NB4 (cell line): ENCODE data around the gene USF2.

ENCODE experiments used
- DNase-seq: peaks from one replicate; pipeline ENCODE4 v3.0.0; 2010; ENCODE audit warnings: low read depth
- H3K4me3 ChIP-seq: one replicate; pipeline ENCODE4 v1.5.1; 2011; ENCODE audit warnings: mild to moderate bottlenecking, low read depth, low read length, moderate library complexity
- MYC ChIP-seq: IDR thresholded peaks from 2 replicates; pipeline ENCODE4 v1.6.1; 2011; ENCODE audit warnings: low read depth, low read length
- POLR2A ChIP-seq: IDR thresholded peaks from 2 replicates; pipeline ENCODE4 v1.6.1; 2011; ENCODE audit warnings: mild to moderate bottlenecking; ENCODE audit not compliant: insufficient read length; ENCODE audit errors: extremely low read depth
- TF ChIP-seq, protein P1 (sequence below): IDR thresholded peaks from 2 replicates; pipeline ENCODE4 v1.6.1; 2011; ENCODE audit warnings: low read depth, low read length
- TF ChIP-seq, protein P2 (sequence below): IDR thresholded peaks from one replicate; pipeline ENCODE4 v1.5.1; 2012; ENCODE audit warnings: low read depth, low read length

Gene USF2

GRCh38 chr19:35310331-35310730, 41.6 kb downstream of the USF2 start:
- DNase-seq, result no peak
- TF ChIP-seq POLR2A, result no peak
- TF ChIP-seq, protein P1, sequence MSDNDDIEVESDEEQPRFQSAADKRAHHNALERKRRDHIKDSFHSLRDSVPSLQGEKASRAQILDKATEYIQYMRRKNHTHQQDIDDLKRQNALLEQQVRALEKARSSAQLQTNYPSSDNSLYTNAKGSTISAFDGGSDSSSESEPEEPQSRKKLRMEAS, result no peak
- no peak for TF ChIP-seq MYC
- H3K4me3 ChIP-seq, result no peak overlapping the region

- no peak overlapping the region for H3K4me3 ChIP-seq
- DNase-seq, result no peak
- TF ChIP-seq MYC, result no peak
- TF ChIP-seq, protein P1, result no peak
- no peak for TF ChIP-seq POLR2A
- TF ChIP-seq, protein P2, sequence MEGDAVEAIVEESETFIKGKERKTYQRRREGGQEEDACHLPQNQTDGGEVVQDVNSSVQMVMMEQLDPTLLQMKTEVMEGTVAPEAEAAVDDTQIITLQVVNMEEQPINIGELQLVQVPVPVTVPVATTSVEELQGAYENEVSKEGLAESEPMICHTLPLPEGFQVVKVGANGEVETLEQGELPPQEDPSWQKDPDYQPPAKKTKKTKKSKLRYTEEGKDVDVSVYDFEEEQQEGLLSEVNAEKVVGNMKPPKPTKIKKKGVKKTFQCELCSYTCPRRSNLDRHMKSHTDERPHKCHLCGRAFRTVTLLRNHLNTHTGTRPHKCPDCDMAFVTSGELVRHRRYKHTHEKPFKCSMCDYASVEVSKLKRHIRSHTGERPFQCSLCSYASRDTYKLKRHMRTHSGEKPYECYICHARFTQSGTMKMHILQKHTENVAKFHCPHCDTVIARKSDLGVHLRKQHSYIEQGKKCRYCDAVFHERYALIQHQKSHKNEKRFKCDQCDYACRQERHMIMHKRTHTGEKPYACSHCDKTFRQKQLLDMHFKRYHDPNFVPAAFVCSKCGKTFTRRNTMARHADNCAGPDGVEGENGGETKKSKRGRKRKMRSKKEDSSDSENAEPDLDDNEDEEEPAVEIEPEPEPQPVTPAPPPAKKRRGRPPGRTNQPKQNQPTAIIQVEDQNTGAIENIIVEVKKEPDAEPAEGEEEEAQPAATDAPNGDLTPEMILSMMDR, result no peak
These were observed 42.2 kb downstream of the USF2 start for GRCh38 chr19:35310811-35311465.

- TF ChIP-seq, protein P2, result no peak
- TF ChIP-seq, protein P1, result no peak
- TF ChIP-seq MYC (no peak), POLR2A (no peak)
- DNase-seq, result no peak
- no peak overlapping the region for H3K4me3 ChIP-seq
These were observed 43.3 kb downstream of the USF2 start for GRCh38 chr19:35311901-35312665.

DNA sequence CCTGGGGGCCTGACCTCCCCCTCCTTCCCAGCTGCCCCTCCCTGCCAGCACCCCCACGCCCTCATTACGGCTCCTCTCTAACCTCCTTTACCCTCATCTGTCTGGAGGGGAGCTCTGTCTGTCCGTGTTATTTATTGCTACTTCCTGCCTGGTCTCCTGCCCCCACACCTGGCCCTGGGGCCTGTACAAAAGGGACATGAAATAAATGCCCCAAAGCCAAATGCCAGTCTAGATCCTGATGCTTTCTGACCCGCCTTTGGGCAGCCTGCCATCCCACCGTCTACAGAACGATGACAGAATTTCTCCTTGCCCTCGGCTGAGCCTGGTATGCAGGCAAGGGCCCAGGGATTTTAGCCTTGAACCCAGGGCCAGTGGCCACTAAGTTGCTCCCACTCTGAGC, 44.8 kb downstream of the USF2 start:
- no peak for DNase-seq
- H3K4me3 ChIP-seq, result no peak overlapping the region
- TF ChIP-seq, protein P1, result no peak
- TF ChIP-seq, protein P2, result no peak
- TF ChIP-seq MYC (no peak), POLR2A (no peak)

DNA sequence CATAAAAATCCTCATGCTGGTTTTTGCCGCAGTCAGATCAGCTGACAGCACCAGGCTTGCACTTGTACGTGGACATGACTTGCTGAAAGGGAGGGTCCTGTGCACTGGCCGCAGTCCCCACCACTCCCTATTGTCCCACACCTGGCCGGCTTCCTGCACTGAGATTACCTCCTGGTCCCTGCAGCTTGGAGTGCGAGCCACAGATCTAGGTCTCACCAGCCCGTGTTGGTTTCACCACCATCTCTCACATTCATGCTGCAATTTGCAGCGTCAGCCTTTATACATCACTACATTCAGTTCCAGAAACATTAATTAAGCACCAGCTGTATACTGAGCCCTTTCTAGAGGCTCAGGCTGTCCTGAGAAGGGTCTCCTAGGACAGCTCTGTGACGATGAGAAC, 45.3 kb downstream of the USF2 start:
- H3K4me3 ChIP-seq, result no peak overlapping the region
- TF ChIP-seq POLR2A (no peak), MYC (no peak)
- TF ChIP-seq, protein P2, result no peak
- TF ChIP-seq, protein P1, result no peak
- no peak for DNase-seq

GRCh38 chr19:35314858-35315470, 46.2 kb downstream of the USF2 start:
- H3K4me3 ChIP-seq, result no peak overlapping the region
- DNase-seq, result no peak
- TF ChIP-seq POLR2A (no peak), MYC (no peak)
- TF ChIP-seq, protein P2, result no peak
- TF ChIP-seq, protein P1, result no peak
